Effector CD8-positive, alpha-beta T cell (primary cell): ENCODE measurements around the gene ACTRT2.

Source experiments
- DNase-seq: peaks from one replicate; lab custom pipeline; 2025; lab: John Stamatoyannopoulos, UW

ACTRT2 gene

DNA sequence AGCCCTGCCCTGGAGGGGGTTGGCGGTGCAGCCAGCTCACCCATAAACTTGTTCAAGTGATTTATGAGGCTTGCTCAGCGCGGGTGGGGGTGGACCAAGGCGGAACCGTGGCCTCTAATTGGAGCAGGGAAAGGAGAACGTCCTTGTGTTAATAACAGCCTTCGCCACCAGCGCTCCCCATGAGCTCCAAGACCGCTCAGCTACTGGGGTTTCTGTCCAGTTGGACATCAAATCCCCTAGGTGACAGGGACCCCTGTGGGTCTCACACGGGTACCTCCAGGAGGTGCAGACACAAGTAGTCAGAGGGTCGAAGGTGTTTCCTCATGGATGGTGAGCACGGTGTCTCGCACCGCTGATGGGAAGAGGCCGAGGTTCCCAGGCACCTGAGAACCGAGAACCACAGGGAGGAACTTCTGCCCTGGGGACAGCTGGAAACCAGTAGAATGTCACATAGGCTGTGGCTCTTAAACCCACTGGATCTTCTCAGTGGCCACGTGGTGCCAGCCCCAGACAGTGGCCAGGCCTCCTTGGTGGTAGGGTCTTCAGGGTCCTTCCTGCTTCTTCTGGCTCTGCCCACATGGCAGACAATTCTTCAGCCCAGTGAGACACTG, 3.7 kb upstream of the ACTRT2 start:
- DNase-seq, result no peak

DNA sequence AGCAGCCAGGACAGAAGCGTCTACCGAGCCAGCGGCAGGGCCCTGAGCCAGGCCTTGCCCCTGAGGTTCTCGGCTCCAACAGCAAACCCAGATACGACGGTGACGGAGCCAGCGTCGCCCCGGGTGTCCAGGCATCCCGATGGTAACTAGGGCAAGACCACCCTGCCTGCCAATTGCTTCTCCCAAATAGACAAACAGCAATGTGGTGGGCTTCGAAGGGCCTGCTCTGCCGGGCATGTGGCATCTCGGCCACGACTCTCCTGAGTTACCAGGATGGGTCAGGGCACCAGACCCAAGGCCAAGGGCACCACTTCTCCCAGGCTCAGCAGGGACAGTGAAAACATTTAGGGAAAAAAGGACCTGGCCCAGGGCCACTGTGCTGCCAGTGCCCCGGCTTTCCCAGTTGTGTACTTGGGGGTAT, 3.2 kb upstream of the ACTRT2 start:
- DNase-seq, result no peak

DNA sequence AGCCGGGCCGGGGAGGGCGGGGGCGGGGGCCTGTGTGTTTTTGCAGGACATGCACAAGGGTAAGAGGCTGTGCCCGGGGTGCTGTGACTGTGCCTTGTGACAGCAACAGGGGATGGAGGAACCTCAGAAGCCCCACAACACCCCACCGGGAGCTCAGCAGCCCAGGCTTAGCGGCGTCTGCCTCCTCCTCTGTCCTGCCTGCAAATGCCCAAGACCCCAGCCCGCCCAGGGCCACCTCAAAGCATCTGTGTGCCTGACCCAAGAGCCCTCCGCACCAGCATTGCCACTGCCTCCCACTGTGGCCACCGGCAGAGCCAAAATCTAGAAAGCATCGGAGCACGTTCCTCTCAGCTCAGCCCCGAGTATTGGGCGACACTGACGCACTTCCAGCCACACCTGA, 2.7 kb upstream of the ACTRT2 start:
- no peak for DNase-seq

DNA sequence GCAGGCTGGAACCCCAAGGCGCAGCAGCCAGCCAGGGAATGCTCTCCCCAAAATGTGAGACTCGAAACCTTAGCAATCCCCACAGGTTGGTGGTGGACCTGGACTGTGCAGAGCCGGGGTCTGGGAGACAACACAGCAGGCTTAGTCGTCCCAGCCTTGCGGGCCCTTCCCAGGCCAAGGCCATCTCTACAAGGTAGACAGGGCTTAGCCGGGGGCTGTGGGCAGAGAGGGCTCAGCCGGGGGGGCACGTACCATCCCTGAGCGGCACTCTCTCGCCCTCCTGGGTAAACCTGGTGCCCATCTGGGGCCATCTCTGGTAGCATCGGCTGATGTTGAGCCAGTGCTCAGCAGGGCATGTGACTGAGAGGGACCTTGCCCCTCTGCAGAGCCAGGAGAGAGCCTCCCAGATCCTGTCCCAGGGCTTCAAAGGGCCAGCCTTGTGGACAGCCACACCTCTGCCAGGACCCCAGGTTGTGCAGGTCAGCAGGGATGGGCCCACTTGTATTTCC, 2.2 kb upstream of the ACTRT2 start:
- no peak for DNase-seq

DNA sequence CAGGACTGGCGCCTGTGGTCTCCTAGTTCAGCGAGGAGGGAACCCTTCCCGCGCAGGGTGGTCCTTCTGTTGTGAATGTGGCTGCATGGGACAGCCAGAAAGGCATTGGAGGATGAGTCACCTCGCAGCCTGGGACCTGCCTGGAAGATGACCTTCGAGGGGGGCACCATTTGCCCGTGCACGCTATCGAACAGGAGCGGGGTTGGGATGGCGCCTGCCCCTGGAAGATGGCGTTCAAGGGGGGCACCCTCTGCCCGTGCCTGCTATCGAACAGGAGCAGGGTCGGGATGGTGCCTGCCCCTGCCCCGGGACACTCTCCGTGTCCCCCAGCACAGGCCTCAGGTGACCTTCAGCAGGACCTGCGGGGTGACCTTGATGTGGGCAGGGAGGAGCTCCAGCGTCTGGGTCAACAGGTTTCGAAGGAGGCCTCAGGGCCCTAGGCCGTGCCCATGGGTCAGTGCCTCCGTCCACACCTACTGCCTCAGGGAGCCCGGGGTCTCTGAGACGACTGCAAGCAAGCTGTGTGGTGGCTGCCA, 1.7 kb upstream of the ACTRT2 start:
- no peak for DNase-seq

DNA sequence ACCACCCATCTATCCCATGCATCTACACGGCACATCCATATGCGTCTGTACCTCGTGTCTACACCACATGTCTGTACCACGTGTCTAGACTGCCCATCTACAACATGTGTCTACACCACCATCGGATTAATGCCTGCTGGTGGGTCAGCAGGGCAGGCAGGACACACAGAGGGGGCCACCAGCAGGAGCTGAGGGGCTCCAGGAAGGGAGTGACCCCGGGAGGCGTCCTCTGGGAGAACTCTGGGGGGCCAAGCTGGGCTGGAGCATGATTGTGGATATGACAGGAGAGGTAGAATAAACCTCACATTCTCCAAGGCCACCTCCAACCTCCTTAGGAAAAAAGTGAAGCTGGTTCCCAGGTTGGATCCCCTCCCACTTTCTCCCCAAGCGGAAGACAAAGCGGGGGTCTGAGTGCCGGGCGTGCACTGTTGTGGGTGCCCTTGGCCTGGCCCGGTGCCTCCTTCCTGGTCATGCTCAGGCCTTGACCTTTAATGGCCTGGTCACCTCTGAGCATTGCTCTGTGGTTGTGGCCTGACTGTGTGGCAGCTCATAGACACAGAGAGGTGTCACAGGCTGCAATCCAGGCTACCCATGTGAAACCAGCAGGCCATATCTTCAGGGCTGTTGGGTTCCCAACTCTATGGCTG, 881 bp upstream of the ACTRT2 start:
- no peak for DNase-seq

DNA sequence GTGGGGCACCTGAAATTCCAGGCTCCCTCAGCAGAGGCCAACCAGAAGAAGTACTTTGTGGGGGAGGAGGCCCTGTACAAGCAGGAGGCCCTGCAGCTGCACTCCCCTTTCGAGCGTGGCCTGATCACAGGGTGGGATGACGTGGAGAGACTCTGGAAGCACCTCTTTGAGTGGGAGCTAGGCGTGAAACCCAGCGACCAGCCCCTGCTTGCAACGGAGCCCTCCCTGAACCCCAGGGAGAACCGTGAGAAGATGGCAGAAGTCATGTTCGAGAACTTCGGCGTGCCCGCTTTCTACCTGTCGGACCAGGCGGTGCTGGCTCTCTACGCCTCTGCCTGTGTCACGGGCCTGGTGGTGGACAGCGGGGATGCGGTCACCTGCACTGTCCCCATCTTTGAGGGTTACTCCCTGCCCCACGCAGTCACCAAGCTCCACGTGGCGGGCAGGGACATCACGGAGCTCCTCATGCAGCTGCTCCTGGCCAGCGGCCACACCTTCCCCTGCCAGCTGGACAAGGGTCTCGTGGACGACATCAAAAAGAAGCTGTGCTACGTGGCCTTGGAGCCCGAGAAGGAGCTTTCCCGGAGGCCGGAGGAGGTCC, 634 bp downstream of the ACTRT2 start:
- no peak for DNase-seq

DNA sequence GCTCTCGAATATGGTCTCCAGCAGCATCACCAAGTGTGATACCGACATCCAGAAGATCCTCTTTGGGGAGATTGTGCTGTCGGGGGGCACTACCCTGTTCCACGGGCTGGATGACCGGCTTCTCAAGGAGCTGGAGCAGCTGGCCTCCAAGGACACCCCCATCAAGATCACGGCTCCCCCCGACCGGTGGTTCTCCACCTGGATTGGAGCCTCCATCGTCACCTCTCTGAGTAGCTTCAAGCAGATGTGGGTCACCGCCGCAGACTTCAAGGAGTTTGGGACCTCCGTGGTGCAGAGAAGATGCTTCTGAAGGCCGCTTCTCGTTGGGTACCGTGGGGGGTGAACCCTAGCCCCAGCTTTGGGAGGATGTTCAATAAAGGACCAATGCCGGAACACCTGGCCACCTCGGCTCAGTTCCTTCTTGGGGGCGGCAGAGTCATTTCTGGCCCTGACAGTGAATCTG, 1.3 kb downstream of the ACTRT2 start:
- DNase-seq, result no peak

DNA sequence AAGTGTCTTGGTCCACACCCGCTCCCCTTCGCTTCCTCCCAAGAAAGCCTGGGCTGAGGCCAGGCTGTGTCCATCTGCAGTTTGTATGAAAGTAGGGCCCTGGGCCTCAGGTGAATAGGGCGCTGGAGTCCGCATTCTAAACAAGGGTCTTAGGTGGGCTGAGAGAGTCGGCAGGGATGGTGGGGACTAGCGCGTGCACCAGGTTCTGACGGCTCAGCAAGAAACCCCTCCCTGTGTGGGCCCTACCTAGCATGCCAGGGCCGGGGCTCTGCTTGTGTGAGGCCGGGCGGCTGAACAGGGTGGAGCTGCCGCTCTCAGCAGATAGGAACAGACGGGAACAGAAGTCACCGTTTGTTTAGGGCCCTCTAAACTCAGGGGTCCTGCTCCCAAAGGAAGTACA, 1.7 kb downstream of the ACTRT2 start:
- no peak for DNase-seq

DNA sequence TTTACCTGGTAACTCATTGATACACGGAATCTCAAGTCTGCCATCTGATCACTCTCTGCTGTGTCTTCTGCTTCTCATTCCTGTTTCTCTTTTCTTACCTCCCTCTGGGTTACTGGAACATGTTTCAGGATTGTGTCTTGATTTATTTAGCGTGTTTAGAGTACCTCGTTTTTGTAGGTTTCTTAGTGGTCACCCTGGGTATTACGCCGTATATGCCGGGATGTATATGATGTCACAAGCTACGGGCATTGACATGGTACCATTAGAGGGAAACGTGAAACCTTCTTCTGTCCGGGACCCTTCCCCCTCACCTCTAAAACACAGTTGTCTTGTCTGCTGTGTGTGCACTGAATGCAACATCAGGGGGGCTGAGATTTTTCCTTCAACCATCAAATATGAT, 2.8 kb downstream of the ACTRT2 start:
- no peak for DNase-seq

DNA sequence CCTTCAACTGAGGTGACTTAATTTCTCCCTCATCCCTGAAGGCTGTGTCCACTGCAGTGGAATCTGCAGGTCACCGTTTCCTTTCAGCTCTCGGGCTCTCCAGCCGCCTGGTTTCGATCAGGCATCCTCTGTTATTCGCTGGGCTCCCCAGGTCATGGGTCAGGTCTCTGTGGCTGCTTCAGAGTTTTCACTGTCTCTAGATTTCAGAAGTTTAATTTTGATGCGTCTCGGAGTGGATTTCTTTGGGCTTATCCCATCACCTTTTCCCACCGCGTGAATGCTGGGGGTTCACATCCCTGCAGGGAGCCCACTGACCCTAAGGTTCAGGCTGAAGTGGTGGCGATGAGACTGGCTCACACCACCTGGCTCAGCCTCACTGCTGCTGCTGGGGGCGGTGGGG, 3.3 kb downstream of the ACTRT2 start:
- DNase-seq, result no peak

DNA sequence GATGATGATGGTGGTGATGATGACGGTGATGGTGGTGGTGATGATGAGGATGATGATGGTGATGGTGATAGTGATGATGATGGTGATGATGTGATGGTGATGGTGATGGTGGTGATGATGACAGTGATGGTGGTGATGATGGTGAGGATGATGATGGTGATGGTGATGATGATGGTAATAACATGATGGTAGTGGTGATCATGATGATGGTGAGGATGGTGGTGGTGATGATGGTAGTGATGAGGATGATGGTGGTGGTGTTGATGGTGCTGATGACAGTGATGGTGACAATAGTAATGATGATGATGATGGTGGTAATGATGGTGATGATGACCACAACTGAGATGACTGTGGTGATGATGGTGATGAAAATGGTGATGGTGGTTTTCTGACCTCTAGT, 4.9 kb downstream of the ACTRT2 start:
- no peak for DNase-seq

DNA sequence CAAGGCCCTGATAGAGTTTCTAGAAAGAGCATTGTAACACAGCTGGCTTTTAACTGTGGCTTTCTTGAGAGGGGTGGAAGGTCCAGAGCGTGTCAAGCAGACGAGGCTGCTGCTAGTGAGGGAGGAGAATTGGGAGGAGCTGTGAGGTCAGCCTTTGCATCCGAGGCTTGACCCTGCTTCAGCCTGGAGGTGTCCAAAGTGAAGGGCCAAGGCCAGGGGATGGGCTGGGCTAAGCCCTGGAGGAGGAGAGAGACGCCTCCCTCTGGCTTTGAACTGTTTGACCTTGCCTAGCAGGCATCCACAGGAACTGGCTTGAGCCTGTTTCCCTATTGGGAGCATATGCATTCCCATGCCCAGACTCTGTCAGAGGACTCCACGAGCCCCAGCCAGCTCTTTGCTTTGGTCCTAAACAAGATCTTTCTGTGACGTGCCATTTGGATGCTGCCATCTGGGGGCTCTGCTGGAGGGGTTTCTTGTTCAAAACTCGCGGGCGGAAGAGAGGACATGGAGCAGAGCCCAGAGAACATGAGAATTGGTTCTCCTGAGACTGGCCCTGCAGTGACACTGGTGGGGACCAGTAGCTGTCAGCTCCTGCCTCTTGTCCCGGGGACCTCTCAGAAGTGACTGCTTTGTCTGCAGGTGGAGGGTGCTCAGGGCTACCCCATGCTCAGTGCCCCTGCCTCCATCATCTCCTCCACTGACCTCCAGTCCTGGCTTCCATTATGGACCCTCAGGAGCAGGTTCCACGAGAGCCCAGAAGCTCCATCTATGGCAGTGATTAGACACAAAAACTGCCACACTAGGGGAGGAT, 5.5 kb downstream of the ACTRT2 start:
- no peak for DNase-seq

DNA sequence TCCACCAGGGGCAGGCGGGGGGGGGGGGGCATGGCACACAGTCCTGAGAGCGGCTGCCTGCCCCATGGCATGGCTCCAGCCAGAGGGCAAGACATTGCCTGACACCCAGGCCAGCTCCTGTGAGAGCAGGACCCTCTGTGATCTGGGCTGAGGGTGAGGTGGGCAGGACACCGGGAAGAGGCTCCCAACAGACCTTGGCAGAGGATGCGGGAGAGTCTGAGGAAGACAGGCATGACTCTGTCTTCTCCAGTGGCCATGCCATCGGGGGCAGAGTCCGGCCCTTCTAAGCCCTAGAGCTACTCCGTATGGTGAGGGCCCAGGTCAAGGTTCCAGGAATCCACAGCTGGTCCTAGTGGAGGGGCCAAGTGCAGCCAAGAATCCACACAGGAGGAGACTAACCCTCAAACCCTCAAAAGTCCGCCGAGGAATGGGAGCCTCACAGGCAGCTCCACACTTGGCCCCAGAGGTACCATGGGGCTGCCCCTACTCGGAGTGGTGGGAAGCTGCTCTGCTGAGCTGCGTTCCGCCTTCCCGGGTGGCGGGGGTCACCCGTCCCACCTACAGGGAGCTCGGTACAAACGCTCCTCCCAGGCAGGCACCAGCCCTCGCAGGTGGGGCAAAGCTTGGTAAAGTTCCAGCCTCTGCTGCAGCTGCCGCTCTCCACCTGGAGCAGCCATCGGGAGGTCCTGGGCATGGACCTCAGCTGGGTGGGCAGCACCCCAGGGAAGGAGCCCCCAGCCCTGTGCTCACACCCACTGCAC, 6.5 kb downstream of the ACTRT2 start:
- DNase-seq, result no peak

DNA sequence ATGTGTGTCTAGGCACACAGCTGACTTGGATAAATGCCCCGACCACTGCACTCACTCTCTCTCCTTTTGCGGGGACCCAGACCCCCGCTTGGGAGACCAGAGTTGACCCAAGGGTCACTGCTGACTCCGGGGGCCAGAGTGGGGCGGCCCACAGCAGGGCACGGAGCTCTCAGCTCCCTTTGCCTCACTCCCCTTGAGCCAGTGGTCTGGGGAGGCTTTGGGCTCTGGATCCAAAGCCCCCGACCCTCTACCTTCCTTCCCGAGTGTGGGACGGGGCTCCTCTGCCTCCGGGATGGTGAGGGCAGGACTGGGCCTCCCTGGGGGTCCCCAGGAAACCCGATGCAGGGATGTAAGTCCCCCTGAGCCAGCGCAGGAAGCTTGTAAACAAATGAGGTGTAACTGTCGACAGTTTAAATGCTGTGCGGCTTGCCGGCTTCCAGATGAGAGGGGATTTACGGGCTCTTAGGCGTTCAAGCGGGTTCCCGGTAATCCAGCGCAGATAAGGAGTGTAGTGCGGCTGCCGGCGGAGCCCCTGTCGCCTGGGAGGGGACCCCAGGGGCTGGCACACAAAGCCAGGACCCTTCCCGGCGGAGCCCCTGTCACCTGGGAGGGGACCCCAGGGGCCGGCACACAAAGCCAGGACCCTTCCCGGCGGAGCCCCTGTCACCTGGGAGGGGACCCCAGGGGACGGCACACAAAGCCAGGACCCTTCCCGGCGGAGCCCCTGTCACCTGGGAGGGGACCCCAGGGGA, 7.4 kb downstream of the ACTRT2 start:
- no peak for DNase-seq

DNA sequence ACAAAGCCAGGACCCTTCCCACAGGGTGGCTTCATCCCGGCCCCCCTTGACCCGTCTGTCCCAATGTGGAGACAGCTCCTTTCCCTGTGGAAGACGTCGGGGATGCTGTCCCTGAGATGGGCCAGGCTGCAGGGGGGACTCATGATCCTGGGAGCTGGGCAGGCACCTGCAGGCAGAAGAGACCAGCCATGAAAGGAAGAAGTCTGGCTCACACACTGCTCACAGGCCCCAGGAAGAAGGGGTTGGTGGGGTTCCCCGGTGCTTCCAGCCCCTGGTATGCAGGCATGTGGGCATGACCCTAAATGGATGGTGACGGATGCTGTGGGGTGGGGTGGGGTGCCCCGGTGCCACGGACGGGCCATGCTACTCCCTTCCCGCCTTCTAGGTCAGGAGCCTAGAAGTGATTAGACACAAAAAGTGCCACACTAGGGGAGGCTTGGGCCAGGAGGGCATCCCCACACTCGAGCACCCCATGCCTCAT, 8.3 kb downstream of the ACTRT2 start:
- DNase-seq, result no peak

DNA sequence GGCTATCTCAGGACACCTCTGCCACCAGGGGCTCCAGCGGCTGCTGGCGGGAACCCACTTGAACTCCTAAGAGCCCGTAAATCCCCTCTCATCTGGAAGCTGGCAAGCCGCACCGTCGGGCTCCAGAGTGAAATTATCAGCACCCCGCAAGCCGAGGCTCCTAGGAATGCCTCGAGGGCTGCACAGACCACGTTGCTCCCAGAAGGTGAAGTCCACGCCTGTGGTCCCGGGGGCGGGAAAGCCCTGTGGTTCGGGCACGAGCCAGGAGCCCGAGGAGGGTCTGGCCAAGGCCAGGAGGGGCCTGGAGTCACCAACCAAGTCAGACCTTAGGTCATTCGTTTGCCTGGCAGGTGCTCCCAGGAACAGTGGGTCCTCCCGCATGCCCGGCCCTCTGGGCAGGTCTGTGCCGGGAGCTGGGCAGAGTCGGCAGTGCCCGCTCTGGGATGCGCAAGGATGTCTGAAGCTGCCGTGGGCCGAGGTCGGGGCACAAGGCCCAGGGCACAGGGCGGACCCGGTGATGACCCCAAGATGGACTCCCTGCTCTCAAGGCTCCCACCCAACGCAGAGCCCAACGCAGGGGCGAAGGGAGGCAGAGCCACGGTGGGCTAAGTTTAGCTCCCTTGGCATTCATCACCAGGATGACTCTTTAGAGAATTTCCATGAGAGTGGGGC, 8.9 kb downstream of the ACTRT2 start:
- DNase-seq, result no peak

DNA sequence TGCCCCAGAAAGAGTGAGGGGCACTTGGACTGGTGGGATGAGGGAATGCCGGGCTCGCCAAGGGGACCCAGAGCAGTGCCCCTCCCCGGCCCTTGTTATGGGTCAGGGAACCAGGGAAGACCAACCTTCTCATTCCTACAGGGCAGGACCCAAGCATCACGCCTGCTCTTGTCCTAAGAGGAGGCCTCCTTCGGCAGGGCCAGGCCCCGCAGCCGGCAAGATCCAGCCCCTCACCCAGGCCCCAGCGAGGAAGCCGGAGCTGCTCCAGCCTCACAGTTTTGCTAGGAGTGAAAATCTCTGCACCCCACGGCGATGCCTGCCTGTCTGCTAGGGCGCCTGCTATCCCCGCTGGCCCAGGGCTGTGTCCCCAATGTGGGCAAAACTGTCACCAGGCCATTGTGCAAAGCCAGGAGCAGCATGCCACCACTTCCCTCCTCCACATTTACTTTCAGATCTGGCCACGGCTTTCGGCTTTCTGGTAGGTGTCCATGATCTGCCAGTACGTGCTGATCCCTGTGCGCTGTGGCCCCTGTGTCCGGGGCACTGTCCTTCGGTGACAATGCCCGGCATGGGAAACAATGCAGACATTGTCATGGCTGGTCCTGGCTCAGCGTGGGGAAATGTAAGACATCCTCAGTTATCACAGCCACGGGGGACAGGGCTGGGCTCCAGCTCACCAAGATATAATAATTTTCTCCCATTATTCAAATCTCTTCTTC, 9.6 kb downstream of the ACTRT2 start:
- no peak for DNase-seq
